ENCODE results near the gene CCDC6.

Gene CCDC6

DNA sequence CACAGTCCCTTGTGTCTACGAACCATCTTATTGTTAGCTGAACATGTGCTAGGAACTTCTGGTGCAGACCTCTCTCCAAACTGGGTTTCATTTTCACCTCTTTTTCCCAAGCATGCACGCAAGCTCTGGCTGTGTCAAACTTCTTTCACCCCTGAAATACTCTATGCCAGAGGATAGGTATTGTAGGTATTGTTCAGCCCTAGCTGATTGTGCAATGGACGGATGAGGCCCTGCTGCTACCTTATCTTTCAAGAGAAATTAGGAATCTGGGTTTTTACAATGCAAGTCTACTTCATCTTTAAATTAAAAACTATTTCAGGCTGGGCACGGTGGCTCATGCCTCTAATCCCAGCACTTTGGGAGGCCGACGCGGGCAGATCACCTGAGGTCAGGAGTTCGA, 124.8 kb downstream of the CCDC6 start:
- DNase-seq (ENCODE audit: low read depth): no peak
- no peak overlapping the region for H3K4me3 ChIP-seq (ENCODE audit: low read depth, low read length)
- TF ChIP-seq, protein P1, sequence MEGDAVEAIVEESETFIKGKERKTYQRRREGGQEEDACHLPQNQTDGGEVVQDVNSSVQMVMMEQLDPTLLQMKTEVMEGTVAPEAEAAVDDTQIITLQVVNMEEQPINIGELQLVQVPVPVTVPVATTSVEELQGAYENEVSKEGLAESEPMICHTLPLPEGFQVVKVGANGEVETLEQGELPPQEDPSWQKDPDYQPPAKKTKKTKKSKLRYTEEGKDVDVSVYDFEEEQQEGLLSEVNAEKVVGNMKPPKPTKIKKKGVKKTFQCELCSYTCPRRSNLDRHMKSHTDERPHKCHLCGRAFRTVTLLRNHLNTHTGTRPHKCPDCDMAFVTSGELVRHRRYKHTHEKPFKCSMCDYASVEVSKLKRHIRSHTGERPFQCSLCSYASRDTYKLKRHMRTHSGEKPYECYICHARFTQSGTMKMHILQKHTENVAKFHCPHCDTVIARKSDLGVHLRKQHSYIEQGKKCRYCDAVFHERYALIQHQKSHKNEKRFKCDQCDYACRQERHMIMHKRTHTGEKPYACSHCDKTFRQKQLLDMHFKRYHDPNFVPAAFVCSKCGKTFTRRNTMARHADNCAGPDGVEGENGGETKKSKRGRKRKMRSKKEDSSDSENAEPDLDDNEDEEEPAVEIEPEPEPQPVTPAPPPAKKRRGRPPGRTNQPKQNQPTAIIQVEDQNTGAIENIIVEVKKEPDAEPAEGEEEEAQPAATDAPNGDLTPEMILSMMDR (conservative IDR thresholded peaks at IDR 0.05; ENCODE audit: low read depth, low read length): no peak

DNA sequence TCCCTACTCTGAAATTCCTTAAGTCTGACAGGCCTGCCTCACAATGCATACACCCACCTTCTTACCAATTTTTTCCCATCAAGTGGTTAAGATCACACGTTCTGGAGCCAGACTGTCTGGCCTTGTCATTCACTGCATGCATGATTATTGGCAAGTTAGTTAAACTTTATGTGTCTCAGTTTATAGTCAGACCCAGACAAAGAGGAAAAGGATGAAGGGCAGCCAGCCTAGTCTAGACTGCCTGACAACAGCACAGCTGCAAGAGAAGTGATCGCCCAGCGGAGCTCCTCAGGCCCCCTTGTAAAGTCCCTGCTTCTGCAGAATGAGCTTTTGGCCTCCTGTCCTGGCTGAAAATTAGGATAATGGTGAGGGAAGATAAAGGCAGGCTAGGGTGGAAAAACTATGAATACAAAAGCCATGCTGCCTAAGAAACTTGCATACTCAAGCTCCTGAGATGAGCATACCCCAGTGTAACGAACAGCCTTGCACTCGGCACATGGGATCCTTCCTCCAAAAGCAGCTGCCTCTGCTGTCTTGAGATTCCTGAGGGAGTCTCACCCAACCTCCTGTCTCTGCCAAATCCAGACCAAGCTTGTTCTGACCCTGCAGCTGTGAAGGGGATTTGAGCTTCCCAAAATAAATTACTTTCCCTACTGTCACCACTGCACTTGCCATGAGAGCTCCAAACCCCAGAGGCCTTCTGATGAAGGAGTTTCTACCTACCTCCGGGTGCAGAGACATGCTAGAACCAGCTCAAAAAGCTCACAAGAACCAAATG, 126.4 kb downstream of the CCDC6 start:
- H3K4me3 ChIP-seq (ENCODE audit: low read depth, low read length): no peak overlapping the region
- DNase-seq (ENCODE audit: low read depth): no peak
- TF ChIP-seq, protein P1 (conservative IDR thresholded peaks at IDR 0.05; ENCODE audit: low read depth, low read length): no peak

DNA sequence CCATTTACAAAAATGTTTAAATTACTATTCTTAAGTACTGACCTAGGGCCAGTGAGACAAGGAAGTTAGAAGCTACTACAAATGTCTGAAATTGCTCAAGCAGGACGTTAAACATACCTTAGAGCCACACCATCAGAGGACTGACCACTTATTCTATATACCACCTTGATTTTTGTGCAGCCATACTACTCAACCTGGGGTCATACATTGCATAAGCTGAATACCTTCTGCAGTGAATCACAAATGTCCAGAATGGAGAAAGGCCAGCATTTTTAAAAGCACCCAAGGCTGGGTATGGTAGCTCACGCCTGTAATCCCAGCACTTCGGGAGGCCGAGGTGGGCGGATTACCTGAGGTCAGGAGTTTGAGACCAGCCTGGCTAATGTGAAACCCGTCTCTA, 131.9 kb downstream of the CCDC6 start:
- no peak overlapping the region for H3K4me3 ChIP-seq (ENCODE audit: low read depth, low read length)
- no peak for DNase-seq (ENCODE audit: low read depth)
- TF ChIP-seq, protein P1 (conservative IDR thresholded peaks at IDR 0.05; ENCODE audit: low read depth, low read length): no peak

DNA sequence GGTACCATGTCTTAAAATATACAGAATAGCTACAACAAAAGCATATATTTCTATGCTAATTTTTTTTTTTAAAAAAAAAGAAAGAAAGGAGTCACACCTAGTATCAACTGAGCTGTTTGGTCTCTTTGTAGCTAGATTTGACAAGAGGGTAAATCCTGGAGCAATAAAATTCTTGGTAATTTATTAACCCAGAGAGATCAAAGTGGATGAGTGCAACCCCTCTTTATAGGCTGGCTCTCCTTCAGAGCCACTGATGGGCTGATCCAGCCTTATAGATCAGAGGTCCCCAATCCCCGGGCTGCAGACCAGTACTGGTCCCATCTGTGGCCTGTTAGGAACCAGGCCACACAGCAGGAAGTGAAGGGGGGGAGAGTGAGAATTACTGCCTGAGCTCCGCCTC, 133.3 kb downstream of the CCDC6 start:
- no peak for DNase-seq (ENCODE audit: low read depth)
- H3K4me3 ChIP-seq (ENCODE audit: low read depth, low read length): no peak overlapping the region

DNA sequence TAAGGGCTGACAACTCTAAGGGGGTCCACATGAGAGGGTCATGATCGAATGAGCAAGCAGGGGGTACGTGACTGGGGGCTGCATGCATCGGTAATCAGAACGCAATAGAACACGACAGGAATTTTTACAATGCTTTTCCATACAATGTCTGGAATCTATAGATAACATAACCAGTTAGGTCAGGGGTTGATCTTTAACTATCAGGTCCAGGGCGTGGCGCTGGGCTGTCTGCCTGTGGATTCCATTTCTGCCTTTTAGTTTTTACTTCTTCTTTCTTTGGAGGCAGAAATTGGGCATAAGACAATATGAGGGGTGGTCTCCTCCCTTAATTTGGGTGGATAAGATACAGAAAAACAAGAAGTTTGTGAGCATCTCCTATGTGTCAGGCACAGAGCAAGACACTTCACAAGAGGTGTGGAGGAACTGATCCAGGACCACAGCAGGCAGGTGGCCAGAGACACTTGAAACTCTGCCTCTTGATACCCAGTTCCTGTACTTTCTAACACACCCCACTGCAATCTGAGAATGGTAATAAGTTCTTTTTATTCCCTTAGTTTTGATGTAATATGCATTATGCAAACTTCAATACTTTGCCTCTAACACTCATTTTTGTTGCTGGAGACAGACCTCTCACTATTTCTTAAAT, 135.1 kb downstream of the CCDC6 start:
- H3K4me3 ChIP-seq (ENCODE audit: low read depth, low read length): no peak overlapping the region
- no peak for DNase-seq (ENCODE audit: low read depth)
- TF ChIP-seq, protein P1 (conservative IDR thresholded peaks at IDR 0.05; ENCODE audit: low read depth, low read length): no peak

More for the DNA sequence above, 133.3 kb downstream of the CCDC6 start:
- TF ChIP-seq, protein P1 (conservative IDR thresholded peaks at IDR 0.05; ENCODE audit: low read depth, low read length): no peak

DNA sequence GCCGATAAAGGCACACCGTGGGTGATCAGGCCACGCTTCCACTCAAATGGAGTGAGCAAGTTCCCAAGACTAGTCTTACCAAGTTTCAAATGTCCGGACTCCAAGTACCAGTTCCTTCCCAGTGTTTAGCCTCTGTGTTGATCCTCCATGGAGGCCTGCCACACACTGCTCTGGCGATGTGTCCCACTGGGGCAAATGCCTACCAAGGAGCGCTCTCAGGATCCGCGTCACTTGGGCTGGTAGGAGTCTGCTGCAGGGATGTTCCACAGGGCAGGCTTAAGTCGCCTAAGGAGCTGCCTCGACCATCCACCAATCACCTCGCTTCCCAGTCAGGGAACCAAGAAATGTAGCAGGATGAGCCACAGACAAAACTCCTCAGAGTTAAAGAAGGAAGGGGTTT, 135.7 kb downstream of the CCDC6 start:
- TF ChIP-seq, protein P1 (conservative IDR thresholded peaks at IDR 0.05; ENCODE audit: low read depth, low read length): no peak
- DNase-seq (ENCODE audit: low read depth): no peak
- no peak overlapping the region for H3K4me3 ChIP-seq (ENCODE audit: low read depth, low read length)
